IMR-90 (cell line): ENCODE results near the gene PEAK1. TPM values are rescaled to one million over a fixed set of nuclear protein-coding genes. Genes with fewer than 3 reads are reported as not detected.
A peak's percentile ranks its signal among the peaks of the same experiment; 100 is the strongest.

Source experiments
- ATAC-seq: fragments of 200-7000 bp; cut with Tn5 transposase; 2 replicates; pipeline ENCODE4 v1.9.1; 2020; ENCODE audit warnings: low read depth, mild to moderate bottlenecking, moderate library complexity
- BruUV-seq: library from RNA; stranded (reverse); fragments of 400-500 nt; replicated peaks from 2 replicates; lab custom pipeline; 2021; lab: Mats Ljungman, UMichigan
- CTCF ChIA-PET: fragments of 300-600 bp; formaldehyde crosslinking; extraction: SDS; loops from one replicate; lab custom pipeline; 2021; ENCODE audit warnings: antibody characterized with exemption; lab: Yijun Ruan, JAX
- POLR2A ChIA-PET: fragments of 300-600 bp; sonication (Branson Sonifier 250); formaldehyde crosslinking; loops from one replicate; lab custom pipeline; 2022; ENCODE audit warnings: antibody characterized with exemption; ENCODE audit not compliant: unreplicated experiment; lab: Charles Lee
- DNase-seq: peaks from one replicate; pipeline ENCODE4 v3.0.0; 2013
- H2AFZ ChIP-seq: replicated peaks from 2 replicates; pipeline ENCODE3; 2013; ENCODE audit warnings: low read length, mild to moderate bottlenecking; ENCODE audit not compliant: poor library complexity
- H2AK5ac ChIP-seq: 2 replicates; pipeline ENCODE4 v1.6.1; 2013; ENCODE audit warnings: low read depth, low read length, inconsistent platforms
- H2AK9ac ChIP-seq: replicated peaks from 2 replicates; pipeline ENCODE3; 2013; ENCODE audit warnings: mild to moderate bottlenecking, low read depth, low read length, moderate library complexity; ENCODE audit not compliant: poor library complexity
- H2BK120ac ChIP-seq: 2 replicates; pipeline ENCODE4 v1.6.1; 2013; ENCODE audit warnings: low read depth, low read length, inconsistent platforms
- H2BK15ac ChIP-seq: 3 replicates; pipeline ENCODE4 v1.6.1; 2013; ENCODE audit warnings: low read depth, low read length, inconsistent platforms
- H2BK20ac ChIP-seq: 2 replicates; pipeline ENCODE4 v1.6.1; 2013; ENCODE audit warnings: low read depth, mild to moderate bottlenecking, inconsistent platforms, low read length, moderate library complexity
- H2BK5ac ChIP-seq: 2 replicates; pipeline ENCODE4 v1.6.1; 2013; ENCODE audit warnings: mild to moderate bottlenecking, low read depth, low read length, inconsistent platforms; ENCODE audit not compliant: poor library complexity, severe bottlenecking
- H3K14ac ChIP-seq: replicated peaks from 2 replicates; pipeline ENCODE4 v1.6.1; 2013; ENCODE audit warnings: low read depth, low read length, inconsistent platforms
- H3K18ac ChIP-seq: 2 replicates; pipeline ENCODE4 v1.6.1; 2013; ENCODE audit warnings: low read depth, low read length, control low read depth
- H3K23ac ChIP-seq: 2 replicates; pipeline ENCODE4 v1.6.1; 2013; ENCODE audit warnings: low read depth, low read length, inconsistent platforms
- H3K27ac ChIP-seq: 2 replicates; pipeline ENCODE4 v1.5.1; 2013; ENCODE audit warnings: mild to moderate bottlenecking, control low read depth, low read length; ENCODE audit not compliant: insufficient read depth
- H3K27me3 ChIP-seq: 2 replicates; pipeline ENCODE4 v1.6.1; 2013; ENCODE audit warnings: low read length; ENCODE audit not compliant: control insufficient read depth, insufficient read depth
- H3K36me3 ChIP-seq: 2 replicates; pipeline ENCODE4 v1.6.1; 2013; ENCODE audit warnings: low read length, mixed read lengths; ENCODE audit not compliant: control insufficient read depth, insufficient read depth
- H3K4ac ChIP-seq: 2 replicates; pipeline ENCODE4 v1.6.1; 2013; ENCODE audit warnings: low read depth, low read length, inconsistent platforms
- H3K4me1 ChIP-seq: 2 replicates; pipeline ENCODE4 v1.6.1; 2013; ENCODE audit warnings: low read length, mixed read lengths; ENCODE audit not compliant: control insufficient read depth, insufficient read depth
- H3K4me2 ChIP-seq: 2 replicates; pipeline ENCODE4 v1.6.1; 2013; ENCODE audit warnings: low read depth, mild to moderate bottlenecking, control low read depth, low read length, moderate library complexity
- H3K4me3 ChIP-seq: 2 replicates; pipeline ENCODE4 v1.5.1; 2013; ENCODE audit warnings: low read depth, mild to moderate bottlenecking, control low read depth, low read length, moderate library complexity; ENCODE audit not compliant: insufficient read depth
- H3K56ac ChIP-seq: 2 replicates; pipeline ENCODE4 v1.6.1; 2013; ENCODE audit warnings: low read length, inconsistent platforms; ENCODE audit not compliant: insufficient read depth; ENCODE audit errors: extremely low read depth
- H3K79me1 ChIP-seq, 2 experiments: 2 replicates each; pipeline ENCODE4 v1.6.1; 2013; ENCODE audit warnings: low read length in 2 of 2, inconsistent platforms in 1 of 2, low read depth in 1 of 2
- H3K9ac ChIP-seq: 2 replicates; pipeline ENCODE4 v1.6.1; 2013; ENCODE audit warnings: low read depth, low read length, control low read depth
- H3K9me1 ChIP-seq: 2 replicates; pipeline ENCODE4 v1.6.1; 2013; ENCODE audit warnings: low read length, inconsistent platforms; ENCODE audit not compliant: insufficient read depth
- H3K9me3 ChIP-seq: 2 replicates; pipeline ENCODE4 v1.6.1; 2013; ENCODE audit warnings: low read length; ENCODE audit not compliant: control insufficient read depth, insufficient read depth
- H4K20me1 ChIP-seq: 2 replicates; pipeline ENCODE4 v1.6.1; 2013; ENCODE audit warnings: low read length, inconsistent platforms; ENCODE audit not compliant: insufficient read depth
- H4K5ac ChIP-seq: 2 replicates; pipeline ENCODE4 v1.6.1; 2013; ENCODE audit warnings: mild to moderate bottlenecking, low read depth, low read length, control low read depth
- H4K8ac ChIP-seq, 2 experiments: 2 replicates each; pipeline ENCODE4 v1.6.1; 2013; ENCODE audit warnings: low read depth in 2 of 2, low read length in 2 of 2, control low read depth in 1 of 2, inconsistent platforms in 1 of 2
- H4K91ac ChIP-seq: 2 replicates; pipeline ENCODE4 v1.6.1; 2013; ENCODE audit warnings: low read depth, low read length, inconsistent platforms; ENCODE audit not compliant: insufficient read depth
- CEBPB ChIP-seq: IDR thresholded peaks from 2 replicates; pipeline ENCODE4 v1.6.1; 2012; ENCODE audit warnings: low read depth, low read length, improper control_type of control experiment
- CHD1 ChIP-seq: IDR thresholded peaks from 2 replicates; pipeline ENCODE4 v1.6.1; 2012; ENCODE audit warnings: low read depth, low read length, improper control_type of control experiment
- CTCF ChIP-seq: conservative IDR thresholded peaks from 2 replicates; pipeline ENCODE4 v1.5.1; 2012; ENCODE audit warnings: mild to moderate bottlenecking, low read depth, low read length, improper control_type of control experiment
- FOS ChIP-seq: fragments of 150-350 bp; IDR thresholded peaks from 2 replicates; pipeline ENCODE4 v1.6.1; 2016; ENCODE audit warnings: low read depth, low read length
- MAFK ChIP-seq: IDR thresholded peaks from 2 replicates; pipeline ENCODE4 v1.6.1; 2012; ENCODE audit warnings: low read depth, low read length, improper control_type of control experiment
- MAZ ChIP-seq: IDR thresholded peaks from 2 replicates; pipeline ENCODE4 v1.6.1; 2012; ENCODE audit warnings: low read depth, mild to moderate bottlenecking, low read length, improper control_type of control experiment, moderate library complexity, borderline replicate concordance
- MXI1 ChIP-seq: IDR thresholded peaks from 2 replicates; pipeline ENCODE4 v1.6.1; 2012; ENCODE audit warnings: low read depth, mild to moderate bottlenecking, low read length, moderate library complexity, borderline replicate concordance
- NFE2L2 ChIP-seq: fragments of 150-350 bp; IDR thresholded peaks from 2 replicates; pipeline ENCODE4 v1.6.1; 2016; ENCODE audit warnings: low read depth, mild to moderate bottlenecking, low read length
- POLR2A ChIP-seq: IDR thresholded peaks from 2 replicates; pipeline ENCODE4 v1.6.1; 2012; ENCODE audit warnings: mild to moderate bottlenecking, low read depth, low read length
- RAD21 ChIP-seq: IDR thresholded peaks from 2 replicates; pipeline ENCODE4 v1.6.1; 2012; ENCODE audit warnings: low read length, improper control_type of control experiment
- RCOR1 ChIP-seq: IDR thresholded peaks from 2 replicates; pipeline ENCODE4 v1.6.1; 2012; ENCODE audit warnings: mild to moderate bottlenecking, low read length, improper control_type of control experiment; ENCODE audit not compliant: insufficient replicate concordance
- SMC3 ChIP-seq: fragments of 150-350 bp; IDR thresholded peaks from 2 replicates; pipeline ENCODE4 v1.6.1; 2016; ENCODE audit warnings: low read depth, mild to moderate bottlenecking, antibody characterized with exemption, low read length, moderate library complexity
- USF2 ChIP-seq: fragments of 150-350 bp; IDR thresholded peaks from 2 replicates; pipeline ENCODE4 v1.6.1; 2017; ENCODE audit warnings: mild to moderate bottlenecking, antibody characterized with exemption, low read length, low read depth
- WGBS, 2 experiments: methylation state at CpG; one replicate each; pipeline versions ENCODE4 v1.1.5 to v1.1.7; 2013; ENCODE audit warnings: missing lambda C conversion rate in 2 of 2; ENCODE audit not compliant: insufficient read length in 1 of 2; ENCODE audit errors: extremely low coverage in 2 of 2; 5-methylcytosine and 5-hydroxymethylcytosine counted together
- dilution Hi-C: fragments of 300-500 bp; cut with HindIII; formaldehyde crosslinking; loops from one replicate; pipeline ENCODE4 v1.14.3; 2018; ENCODE audit warnings: low sequenced_read_pairs; ENCODE audit not compliant: unreplicated experiment
- in situ Hi-C: fragments of 300-500 bp; cut with MboI; formaldehyde crosslinking; loops from 3 replicates; pipeline ENCODE4 v1.14.3; 2019; ENCODE audit warnings: low sequenced_read_pairs, inconsistent platforms, mixed read lengths
- intact Hi-C: fragments of 100-400 bp; cut with micrococcal nuclease; formaldehyde crosslinking; loops from 2 replicates; pipeline ENCODE4 v1.10.0; 2022
- polyA plus RNA-seq, 3 experiments: library from polyadenylated mRNA; depleted of rRNA; stranded (reverse); fragments of >200 nt; gene quantifications; 2 replicates each; pipeline ENCODE4 v1.2.3, GENCODE V29; 2012; ENCODE audit warnings: low replicate concordance in 1 of 3
- total RNA-seq: library from RNA; depleted of rRNA; stranded (reverse); fragments of >200 nt; gene quantifications from 2 replicates; pipeline ENCODE4 v1.2.3, GENCODE V29; 2012
- TF ChIP-seq, protein P1 (sequence below): fragments of 150-350 bp; IDR thresholded peaks from 2 replicates; pipeline ENCODE4 v1.6.1; 2016; ENCODE audit warnings: low read depth, mild to moderate bottlenecking, low read length, moderate library complexity, borderline replicate concordance

PEAK1 gene
- total and polyA plus RNA-seq, 2 of the 4 experiments (the other 2 are of a cell fraction) = 21.5 to 43.9 TPM

- no peak overlapping the region for H2BK15ac ChIP-seq
- H3K4me1 ChIP-seq = peaks cover 3% of the 10 kb centered on the region
- H2BK20ac ChIP-seq = no peak overlapping the region
- H3K9me1 ChIP-seq = peaks cover 9% of the 10 kb centered on the region
- no peak overlapping the region for H3K4me2 ChIP-seq
- peak; percentile 53 for TF ChIP-seq SMC3
- TF ChIP-seq MAZ = no peak
- no peak for TF ChIP-seq USF2
- TF ChIP-seq MAFK = no peak
- TF ChIP-seq CTCF = peak; percentile 62
- no peak for TF ChIP-seq POLR2A
- TF ChIP-seq, protein P1, sequence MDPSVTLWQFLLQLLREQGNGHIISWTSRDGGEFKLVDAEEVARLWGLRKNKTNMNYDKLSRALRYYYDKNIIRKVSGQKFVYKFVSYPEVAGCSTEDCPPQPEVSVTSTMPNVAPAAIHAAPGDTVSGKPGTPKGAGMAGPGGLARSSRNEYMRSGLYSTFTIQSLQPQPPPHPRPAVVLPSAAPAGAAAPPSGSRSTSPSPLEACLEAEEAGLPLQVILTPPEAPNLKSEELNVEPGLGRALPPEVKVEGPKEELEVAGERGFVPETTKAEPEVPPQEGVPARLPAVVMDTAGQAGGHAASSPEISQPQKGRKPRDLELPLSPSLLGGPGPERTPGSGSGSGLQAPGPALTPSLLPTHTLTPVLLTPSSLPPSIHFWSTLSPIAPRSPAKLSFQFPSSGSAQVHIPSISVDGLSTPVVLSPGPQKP = no peak
- TF ChIP-seq FOS = no peak
- no peak for TF ChIP-seq NFE2L2
- TF ChIP-seq RAD21 = peak; percentile 66
- no peak for TF ChIP-seq RCOR1
- TF ChIP-seq CHD1 = no peak
- no peak for TF ChIP-seq CEBPB
- no peak for TF ChIP-seq MXI1
- no peak overlapping the region for H3K9ac ChIP-seq
- no CpG with 5 or more reads among the region's 3 CpGs for WGBS, 2 experiments
- H3K4me3 ChIP-seq = no peak overlapping the region
- H3K23ac ChIP-seq = no peak overlapping the region
- no peak overlapping the region for H3K18ac ChIP-seq
- in situ Hi-C loops (no loop called here), dilution Hi-C loops (no loop called here), intact Hi-C loops (loop anchor here (1.0 to 5.0 kb wide), 5 partner anchors 69 to 446 kb away; partner anchors contain the start of genes HMG20A, LINGO1 and PEAK1)
- no peaks in the 10 kb centered on the region for H3K27me3 ChIP-seq
- H4K8ac ChIP-seq = no peak overlapping the region
- H2BK5ac ChIP-seq = no peak overlapping the region
- POLR2A ChIA-PET = no interaction called here
- CTCF ChIA-PET = interaction anchor here (0.6 to 3.0 kb wide), 7 partner anchors 9 to 357 kb away, joined by 3 to 10 read pairs (median 4); no protein-coding TSS in a partner anchor
- peak; percentile 55; the same call in 1 of the 2 replicates for ATAC-seq
- no peak overlapping the region; the same call in 1 of the 2 replicates for H4K5ac ChIP-seq
- no peak overlapping the region for H2AK9ac ChIP-seq
- H3K14ac ChIP-seq = no peak overlapping the region
- no TSS peak for BruUV-seq
- H4K20me1 ChIP-seq = peaks cover 5% of the 10 kb centered on the region; the same call in 1 of the 2 replicates
- H3K56ac ChIP-seq = no peak overlapping the region
- no peak overlapping the region for H2BK120ac ChIP-seq
- no peak overlapping the region for H3K27ac ChIP-seq
- H2AFZ ChIP-seq = no peak overlapping the region
- H3K79me1 ChIP-seq = peaks cover 18 to 46% of the 10 kb centered on the region in 2 experiments
- no peak overlapping the region for H3K4ac ChIP-seq
- no peaks in the 10 kb centered on the region; the same call in none of the 2 replicates for H3K36me3 ChIP-seq
- peak; percentile 47 for DNase-seq
- H2AK5ac ChIP-seq = no peak overlapping the region
- no peak overlapping the region for H4K91ac ChIP-seq
- no peaks in the 10 kb centered on the region for H3K9me3 ChIP-seq
These were observed 233.3 kb downstream of the PEAK1 start for GRCh38 chr15:77186594-77187011.
